ENCODE measurements around the gene DCC.

The DCC gene

GRCh38 chr18:52781113-52781512 lies 441.1 kb downstream of the DCC start:
- in situ Hi-C loops (cut with MboI; ENCODE audit: low sequenced_read_pairs) = no loop called here

- in situ Hi-C loops (cut with MboI; ENCODE audit: low sequenced_read_pairs) = no loop called here
Observed at GRCh38 chr18:52791321-52791720, 451.3 kb downstream of the DCC start.

- in situ Hi-C loops (cut with MboI; ENCODE audit: low sequenced_read_pairs) = no loop called here
Observed at GRCh38 chr18:52812834-52813233, 472.8 kb downstream of the DCC start.

DNA sequence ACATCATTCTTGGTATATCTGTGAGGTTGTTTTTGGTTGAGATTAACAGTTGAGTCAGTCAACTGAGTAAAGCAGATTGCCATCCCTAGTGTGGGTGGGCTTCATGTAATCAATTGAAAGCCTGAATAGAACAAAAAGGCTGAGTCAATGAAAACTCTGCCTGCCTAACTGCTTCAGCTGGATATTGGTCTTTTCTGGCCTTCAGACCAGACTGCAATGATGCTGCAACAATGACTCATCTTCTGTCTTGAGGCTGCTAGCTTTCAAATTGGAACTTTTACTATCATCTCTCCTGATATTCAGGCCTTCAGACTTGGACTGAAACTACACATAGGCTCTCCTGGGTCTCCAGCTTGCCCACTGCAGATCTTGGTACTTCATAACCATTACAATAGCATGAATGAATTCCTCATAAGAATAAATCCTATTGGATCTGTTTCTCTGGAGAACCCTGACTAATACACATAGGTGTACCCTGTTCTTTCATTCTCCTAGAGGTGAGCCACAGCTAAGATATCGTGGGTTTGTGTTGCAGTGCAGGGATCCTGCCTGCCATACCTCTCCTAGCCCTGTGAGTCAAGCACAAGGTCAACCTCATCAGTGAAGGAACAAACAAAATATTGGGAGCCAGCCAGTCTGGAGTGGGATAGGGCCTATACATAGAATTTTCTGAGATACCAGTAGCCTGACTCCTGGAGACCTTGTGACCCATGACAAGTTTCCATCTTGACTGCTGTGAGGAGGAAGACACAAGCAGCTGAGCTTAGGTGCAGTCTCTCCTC lies 473.8 kb downstream of the DCC start:
- in situ Hi-C loops (cut with MboI; ENCODE audit: low sequenced_read_pairs) = no loop called here

GRCh38 chr18:52815651-52816050 lies 475.7 kb downstream of the DCC start:
- in situ Hi-C loops (cut with MboI; ENCODE audit: low sequenced_read_pairs) = no loop called here

GRCh38 chr18:52816121-52816520 lies 476.1 kb downstream of the DCC start:
- in situ Hi-C loops (cut with MboI; ENCODE audit: low sequenced_read_pairs) = no loop called here

GRCh38 chr18:52822160-52822559 lies 482.2 kb downstream of the DCC start:
- in situ Hi-C loops (cut with MboI; ENCODE audit: low sequenced_read_pairs) = no loop called here

GRCh38 chr18:52824126-52824525 lies 484.1 kb downstream of the DCC start:
- in situ Hi-C loops (cut with MboI; ENCODE audit: low sequenced_read_pairs) = no loop called here

DNA sequence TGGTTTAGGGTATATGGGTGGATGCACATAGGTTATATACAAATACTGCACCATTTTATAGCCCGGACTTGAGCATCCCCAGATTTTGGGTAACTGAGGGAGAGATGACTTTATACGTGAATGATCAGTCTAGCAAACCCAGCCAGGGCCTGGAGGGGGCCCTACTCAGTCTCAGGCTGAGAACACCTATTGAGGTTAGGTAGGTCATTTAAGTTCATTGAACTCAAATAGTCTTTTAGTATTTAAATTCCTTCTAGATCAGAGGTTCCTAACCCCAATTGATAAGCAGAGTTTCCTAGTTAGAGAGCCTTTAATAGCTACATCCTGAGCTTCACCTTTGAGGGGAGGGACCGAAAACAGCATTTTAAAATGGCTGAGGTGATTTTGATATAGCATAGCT lies 487.0 kb downstream of the DCC start:
- in situ Hi-C loops (cut with MboI; ENCODE audit: low sequenced_read_pairs) = no loop called here

DNA sequence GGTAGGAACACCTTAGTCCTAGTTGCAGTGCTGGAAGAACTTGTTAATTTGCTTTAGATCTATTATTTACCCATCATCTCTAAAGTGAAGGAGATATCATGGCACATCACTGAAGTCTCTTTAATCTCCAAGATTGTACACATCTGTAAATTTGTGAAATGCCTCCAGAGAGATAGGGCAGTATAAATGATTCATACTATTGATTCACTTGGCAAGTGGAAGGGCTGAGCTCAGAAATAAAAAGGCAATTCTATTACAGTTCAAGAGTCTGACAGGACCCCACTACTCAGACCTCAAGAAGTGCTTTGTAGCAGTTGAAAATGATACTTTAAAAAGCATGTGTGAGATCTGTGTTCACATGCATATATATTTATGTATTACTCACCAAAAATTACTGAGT lies 489.3 kb downstream of the DCC start:
- in situ Hi-C loops (cut with MboI; ENCODE audit: low sequenced_read_pairs) = no loop called here

GRCh38 chr18:52829876-52830405 lies 489.9 kb downstream of the DCC start:
- in situ Hi-C loops (cut with MboI; ENCODE audit: low sequenced_read_pairs) = no loop called here

- in situ Hi-C loops (cut with MboI; ENCODE audit: low sequenced_read_pairs) = no loop called here
Observed at GRCh38 chr18:52844323-52844722, 504.3 kb downstream of the DCC start.

- in situ Hi-C loops (cut with MboI; ENCODE audit: low sequenced_read_pairs) = no loop called here
Observed at GRCh38 chr18:52845036-52845435, 505.0 kb downstream of the DCC start.

DNA sequence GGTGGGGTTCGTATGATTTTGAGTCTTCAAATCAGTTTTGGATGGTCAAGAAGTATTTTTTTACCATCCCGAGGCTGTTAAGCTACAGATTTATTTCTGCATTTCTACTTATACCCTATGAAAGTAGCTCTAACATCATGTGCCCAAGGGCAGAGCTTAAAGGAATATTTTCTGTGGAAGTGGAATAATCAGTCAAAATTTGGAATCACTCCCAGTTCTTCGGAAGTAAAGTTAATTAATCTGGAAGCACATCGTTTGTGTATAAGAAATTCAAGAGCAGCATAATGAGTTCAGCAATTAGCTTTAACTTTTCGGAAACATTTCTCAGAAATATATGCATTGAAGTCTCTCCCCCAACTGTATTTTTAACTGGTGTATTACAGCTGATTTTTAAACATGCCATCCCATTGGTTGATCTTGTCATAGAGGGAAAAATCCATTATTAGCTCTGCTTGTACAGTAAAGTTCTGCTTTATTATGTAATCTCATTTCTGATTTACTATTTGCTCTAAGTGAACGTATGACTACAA lies 510.1 kb downstream of the DCC start:
- in situ Hi-C loops (cut with MboI; ENCODE audit: low sequenced_read_pairs) = no loop called here

- in situ Hi-C loops (cut with MboI; ENCODE audit: low sequenced_read_pairs) = no loop called here
Observed at GRCh38 chr18:52861558-52861957, 521.6 kb downstream of the DCC start.

- in situ Hi-C loops (cut with MboI; ENCODE audit: low sequenced_read_pairs) = no loop called here
Observed at GRCh38 chr18:52869349-52869923, 529.4 kb downstream of the DCC start.

- in situ Hi-C loops (cut with MboI; ENCODE audit: low sequenced_read_pairs) = no loop called here
Observed at GRCh38 chr18:52869942-52870907, 530.2 kb downstream of the DCC start.

- in situ Hi-C loops (cut with MboI; ENCODE audit: low sequenced_read_pairs) = no loop called here
Observed at GRCh38 chr18:52874774-52875173, 534.8 kb downstream of the DCC start.

GRCh38 chr18:52875725-52876124 lies 535.7 kb downstream of the DCC start:
- in situ Hi-C loops (cut with MboI; ENCODE audit: low sequenced_read_pairs) = no loop called here

GRCh38 chr18:52888014-52888413 lies 548.0 kb downstream of the DCC start:
- in situ Hi-C loops (cut with MboI; ENCODE audit: low sequenced_read_pairs) = no loop called here

GRCh38 chr18:52894801-52895200 lies 554.8 kb downstream of the DCC start:
- in situ Hi-C loops (cut with MboI; ENCODE audit: low sequenced_read_pairs) = no loop called here
